H1 (cell line): Measurements from ENCODE around the gene CCL8. TPM values are rescaled to one million over a fixed set of nuclear protein-coding genes. Genes with fewer than 3 reads are reported as not detected.

ENCODE experiments used
- CTCF ChIA-PET: fragments of 300-600 bp; sonication (Branson Sonifier 250); formaldehyde crosslinking; loops from one replicate; lab custom pipeline; 2021; ENCODE audit not compliant: partially characterized antibody; lab: Charles Lee
- POLR2A ChIA-PET: fragments of 300-600 bp; sonication (Branson Sonifier 250); formaldehyde crosslinking; loops from one replicate; lab custom pipeline; 2021; ENCODE audit warnings: inconsistent platforms; ENCODE audit not compliant: partially characterized antibody; lab: Charles Lee
- DNase-seq, 2 experiments: peaks; one replicate each; pipeline versions ENCODE4 v3.0.0 to v3.0.0-alpha.2; 2010 to 2022; ENCODE audit warnings: low spot score in 2 of 2, low read depth in 1 of 2, mixed read lengths in 1 of 2
- FAIRE-seq: peaks from 2 replicates; lab custom pipeline; 2011; peaks lifted over from hg19 to GRCh38; lab: Jason Lieb, UNC
- H2AFZ ChIP-seq: 2 replicates; pipeline ENCODE4 v1.8.1; 2012; ENCODE audit warnings: low read length, inconsistent platforms
- H2AK5ac ChIP-seq: 2 replicates; pipeline ENCODE4 v1.6.1; 2013; ENCODE audit warnings: low read depth, low read length
- H2BK120ac ChIP-seq: replicated peaks from 2 replicates; pipeline ENCODE3; 2013; ENCODE audit warnings: low read depth, low read length, inconsistent platforms
- H2BK12ac ChIP-seq: 2 replicates; pipeline ENCODE4 v1.6.1; 2013; ENCODE audit warnings: low read depth, low read length
- H2BK15ac ChIP-seq: 2 replicates; pipeline ENCODE4 v1.6.1; 2013; ENCODE audit warnings: low read length
- H2BK20ac ChIP-seq: 2 replicates; pipeline ENCODE4 v1.6.1; 2013; ENCODE audit warnings: low read length
- H2BK5ac ChIP-seq: 2 replicates; pipeline ENCODE4 v1.6.1; 2013; ENCODE audit warnings: low read depth, low read length
- H3K14ac ChIP-seq: 2 replicates; pipeline ENCODE4 v1.6.1; 2013; ENCODE audit warnings: inconsistent platforms; ENCODE audit not compliant: insufficient read length
- H3K18ac ChIP-seq: 2 replicates; pipeline ENCODE4 v1.6.1; 2013; ENCODE audit warnings: low read length; ENCODE audit errors: extremely low read depth
- H3K23ac ChIP-seq: 2 replicates; pipeline ENCODE4 v1.6.1; 2013; ENCODE audit warnings: inconsistent platforms; ENCODE audit not compliant: insufficient read length
- H3K23me2 ChIP-seq: 2 replicates; pipeline ENCODE4 v1.6.1; 2013; ENCODE audit warnings: low read depth, low read length
- H3K27ac ChIP-seq: 2 replicates; pipeline ENCODE4 v1.6.1; 2011; ENCODE audit warnings: low read depth, low read length, inconsistent platforms
- H3K27me3 ChIP-seq, 4 experiments: replicated peaks in 1 of 4; 1 replicate in 1 of 4; 2 replicates in 3 of 4; pipeline versions ENCODE4 v1.6.1 to v1.8.1; 2011 to 2013; ENCODE audit warnings: low read length in 3 of 4, mild to moderate bottlenecking in 3 of 4, inconsistent platforms in 2 of 4, mixed read lengths in 2 of 4, moderate library complexity in 1 of 4; ENCODE audit not compliant: control insufficient read depth in 3 of 4, insufficient read depth in 3 of 4; ENCODE audit errors: extremely low read depth in 1 of 4
- H3K36me3 ChIP-seq, 4 experiments: 2 replicates each; pipeline versions ENCODE4 v1.6.1 to v1.8.1; 2011 to 2013; ENCODE audit warnings: mild to moderate bottlenecking in 4 of 4, low read length in 3 of 4, moderate library complexity in 2 of 4, control low read depth in 1 of 4, inconsistent platforms in 1 of 4; ENCODE audit not compliant: insufficient read depth in 4 of 4, control insufficient read depth in 2 of 4
- H3K4ac ChIP-seq: replicated peaks from 2 replicates; pipeline ENCODE3; 2013; ENCODE audit warnings: low read length, low read depth, mixed read lengths, inconsistent platforms; ENCODE audit not compliant: insufficient read length
- H3K4me1 ChIP-seq, 4 experiments: replicated peaks in 1 of 4; 1 replicate in 1 of 4; 2 replicates in 3 of 4; pipeline versions ENCODE4 v1.6.1 to v1.8.1; 2011 to 2013; ENCODE audit warnings: low read length in 3 of 4, inconsistent platforms in 2 of 4, mixed read lengths in 1 of 4; ENCODE audit not compliant: insufficient read depth in 4 of 4, control insufficient read depth in 3 of 4
- H3K4me2 ChIP-seq, 2 experiments: 2 replicates each; pipeline versions ENCODE4 v1.6.1 to v1.8.1; 2011 to 2013; ENCODE audit warnings: low read depth in 2 of 2, low read length in 2 of 2, control low read depth in 1 of 2, inconsistent platforms in 1 of 2, mild to moderate bottlenecking in 1 of 2; ENCODE audit not compliant: insufficient read depth in 1 of 2
- H3K4me3 ChIP-seq, 4 experiments: fragments of 200-600, 300-600 bp in 1 of 4; sonication (generic), shearing (Covaris generic), sonication (Bioruptor Twin) in 1 of 4; 2 replicates each; pipeline versions ENCODE4 v1.5.1 to v1.8.1; 2011 to 2016; ENCODE audit warnings: low read length in 4 of 4, low read depth in 3 of 4, control low read depth in 2 of 4, inconsistent platforms in 2 of 4, mild to moderate bottlenecking in 2 of 4, mixed read lengths in 1 of 4, moderate library complexity in 1 of 4; ENCODE audit not compliant: insufficient read depth in 2 of 4; ENCODE audit errors: extremely low read depth in 1 of 4
- H3K56ac ChIP-seq: replicated peaks from 2 replicates; pipeline ENCODE3; 2013; ENCODE audit warnings: low read depth, mild to moderate bottlenecking, mixed read lengths, low read length, inconsistent platforms; ENCODE audit not compliant: insufficient read length
- H3K79me1 ChIP-seq: 2 replicates; pipeline ENCODE4 v1.6.1; 2013; ENCODE audit warnings: low read depth, low read length, control low read depth
- H3K79me2 ChIP-seq, 2 experiments: 2 replicates each; pipeline versions ENCODE4 v1.6.1 to v1.8.1; 2012 to 2013; ENCODE audit warnings: low read length in 2 of 2, mild to moderate bottlenecking in 2 of 2, inconsistent platforms in 1 of 2; ENCODE audit not compliant: insufficient read depth in 2 of 2, control insufficient read depth in 1 of 2
- H3K9ac ChIP-seq, 4 experiments: replicated peaks in 1 of 4; 1 replicate in 1 of 4; 2 replicates in 3 of 4; pipeline versions ENCODE4 v1.6.1 to v1.8.1; 2011 to 2013; ENCODE audit warnings: low read depth in 3 of 4, low read length in 3 of 4, control low read depth in 2 of 4, mild to moderate bottlenecking in 2 of 4, moderate library complexity in 2 of 4, inconsistent platforms in 1 of 4; ENCODE audit errors: extremely low read depth in 1 of 4
- H3K9me3 ChIP-seq, 2 experiments: 2 replicates each; pipeline versions ENCODE4 v1.6.1 to v1.8.1; 2012 to 2013; ENCODE audit warnings: mild to moderate bottlenecking in 2 of 2, moderate library complexity in 2 of 2, control low read depth in 1 of 2, inconsistent platforms in 1 of 2, low read depth in 1 of 2, low read length in 1 of 2, mixed read lengths in 1 of 2; ENCODE audit not compliant: insufficient read depth in 2 of 2
- H4K20me1 ChIP-seq, 2 experiments: replicated peaks in 1 of 2; 2 replicates each; pipeline versions ENCODE3 to v1.8.1; 2011 to 2013; ENCODE audit warnings: inconsistent platforms in 2 of 2, low read length in 2 of 2, mild to moderate bottlenecking in 1 of 2; ENCODE audit not compliant: insufficient read depth in 2 of 2, control insufficient read depth in 1 of 2
- H4K5ac ChIP-seq: 2 replicates; pipeline ENCODE4 v1.6.1; 2013; ENCODE audit warnings: low read length, low read depth, mixed read lengths, inconsistent platforms; ENCODE audit not compliant: insufficient read length
- H4K8ac ChIP-seq: 2 replicates; pipeline ENCODE4 v1.8.0; 2013; ENCODE audit warnings: mild to moderate bottlenecking, moderate library complexity, low read length, inconsistent platforms; ENCODE audit not compliant: insufficient read depth; ENCODE audit errors: extremely low read depth
- H4K91ac ChIP-seq: replicated peaks from 2 replicates; pipeline ENCODE3; 2013; ENCODE audit warnings: low read length, mixed read lengths, inconsistent platforms; ENCODE audit not compliant: insufficient read length
- BCL11A ChIP-seq, 2 experiments: IDR thresholded peaks; one replicate each; pipeline ENCODE4 v1.6.1; 2011; ENCODE audit warnings: low read depth in 2 of 2, low read length in 2 of 2, mild to moderate bottlenecking in 2 of 2
- HDAC2 ChIP-seq, 2 experiments: fragments of 300-600 bp in 1 of 2; sonication (generic) in 1 of 2; IDR thresholded peaks; 2 replicates each; pipeline ENCODE4 v1.6.1; 2011 to 2012; ENCODE audit warnings: low read depth in 2 of 2, low read length in 2 of 2, mild to moderate bottlenecking in 2 of 2, moderate library complexity in 2 of 2, borderline replicate concordance in 1 of 2, inconsistent platforms in 1 of 2
- MAX ChIP-seq: IDR thresholded peaks from 2 replicates; pipeline ENCODE4 v1.6.1; 2012; ENCODE audit warnings: inconsistent platforms
- PHF8 ChIP-seq: fragments of 200-600 bp; sonication (generic); conservative IDR thresholded peaks from 2 replicates; pipeline ENCODE4 v1.7.1; 2012; ENCODE audit warnings: low read depth, mild to moderate bottlenecking, inconsistent platforms, low read length, moderate library complexity
- RBBP5 ChIP-seq: IDR thresholded peaks from 2 replicates; pipeline ENCODE4 v1.7.1; 2012; ENCODE audit warnings: low read depth, mild to moderate bottlenecking, inconsistent platforms, low read length, moderate library complexity, borderline replicate concordance
- TAF7 ChIP-seq: optimal IDR thresholded peaks from 2 replicates; pipeline ENCODE3; 2011; ENCODE audit warnings: low read depth, mild to moderate bottlenecking, inconsistent platforms, low read length, moderate library complexity, borderline replicate concordance
- TEAD4 ChIP-seq: IDR thresholded peaks from 2 replicates; pipeline ENCODE4 v1.6.1; 2012; ENCODE audit warnings: low read depth, low read length, inconsistent platforms, mixed read lengths
- WGBS, 2 experiments: shearing (Covaris generic) in 1 of 2; methylation state at CpG; one replicate each; pipeline versions ENCODE4 v1.1.6 to v1.1.7; 2013 to 2015; ENCODE audit warnings: low lambda C conversion rate in 2 of 2, mixed read lengths in 2 of 2, inconsistent platforms in 1 of 2, low coverage in 1 of 2, missing lambda C conversion rate in 1 of 2; ENCODE audit not compliant: insufficient replicate concordance in 2 of 2, insufficient coverage in 1 of 2, insufficient read length in 1 of 2; ENCODE audit errors: extremely low coverage in 1 of 2, missing lambda C conversion rate in 1 of 2; 5-methylcytosine and 5-hydroxymethylcytosine counted together
- polyA plus RNA-seq, 7 experiments: library from polyadenylated mRNA; depleted of rRNA in 3 of 7; stranded (reverse) in 5 of 7; unstranded in 2 of 7; fragments of >200 nt in 5 of 7; fragments of 200-250 nt in 2 of 7; gene quantifications; 1 replicate in 5 of 7; 2 replicates in 1 of 7; 4 replicates in 1 of 7; pipeline versions ENCODE4 v1.2.1 to v1.2.3, GENCODE V29; 2011 to 2013; ENCODE audit warnings: missing spikeins in 2 of 7, mixed read lengths in 2 of 7
- total RNA-seq: library from RNA; stranded (reverse); fragmentation: NEBNext Ultra II Directional; extraction: Animal tissue kit (Norgen Biotek cat#: 25700); gene quantifications from 2 replicates; pipeline ENCODE4 v1.2.1, GENCODE V29; 2021

CCL8 gene
- total and polyA plus RNA-seq, 2 of the 8 experiments (the other 6 are each of a cell fraction or from before 2014, with no cell fraction given) = not detected

- no peak overlapping the region for H4K8ac ChIP-seq
- H3K56ac ChIP-seq = no peak overlapping the region
- H3K4me3 ChIP-seq = no peak overlapping the region
- H3K4ac ChIP-seq = no peak overlapping the region
- no peak overlapping the region for H2BK5ac ChIP-seq
- no peak overlapping the region for H4K91ac ChIP-seq
- no peaks in the 10 kb centered on the region for H3K4me1 ChIP-seq
- DNase-seq (peak in 1 of 2 experiments; percentile 29), FAIRE-seq (no peak)
- no peak overlapping the region for H2AK5ac ChIP-seq
- TF ChIP-seq MAX = no peak
- TF ChIP-seq BCL11A (IDR thresholded peaks at IDR 0.05; ENCODE audit: low read depth in 2 of 2, low read length in 2 of 2) = no peak
- TF ChIP-seq RBBP5 = no peak
- TF ChIP-seq HDAC2 (IDR thresholded peaks at IDR 0.05; ENCODE audit: borderline replicate concordance in 1 of 2, low read depth in 2 of 2, low read length in 2 of 2) = no peak
- TF ChIP-seq PHF8 = no peak
- TF ChIP-seq TAF7 = no peak
- no peak for TF ChIP-seq TEAD4
- TF ChIP-seq, all 59 proteins: peak for 0
- Histone ChIP-seq H2BK120ac (no peak overlapping the region), H3K79me1 (no peaks in the 10 kb centered on the region), H4K20me1 (no peaks in the 10 kb centered on the region), H2BK12ac (no peak overlapping the region), H3K23ac (no peak overlapping the region), H4K5ac (no peak overlapping the region), H3K79me2 (no peaks in the 10 kb centered on the region), H3K4me2 (no peak overlapping the region), H3K27ac (no peak overlapping the region), H3K23me2 (no peaks in the 10 kb centered on the region; the same call in 1 of the 2 replicates), H3K18ac (no peak overlapping the region), H2BK20ac (no peak overlapping the region), H3K27me3 (no peaks in the 10 kb centered on the region), H2BK15ac (no peak overlapping the region), H3K9ac (no peak overlapping the region), H3K36me3 (no peaks in the 10 kb centered on the region), H3K9me3 (no peaks in the 10 kb centered on the region), H2AFZ (no peak overlapping the region), H3K14ac (no peak overlapping the region)
- POLR2A ChIA-PET = no interaction called here
- 95% methylated on average over 4 of the region's 4 CpGs; no CpG with 5 or more reads in 1 of the 2 experiments for WGBS, 2 experiments
- CTCF ChIA-PET = interaction anchor here (15.7 kb wide), 1 partner anchor 164 kb away, joined by 442 read pairs; no protein-coding TSS in a partner anchor
These were observed 47.4 kb downstream of the CCL8 start for GRCh38 chr17:34366529-34367107.
